Neural progenitor cell (in vitro differentiated cells): ENCODE measurements around the gene TNN. TPM values are rescaled to one million over a fixed set of nuclear protein-coding genes. Genes with fewer than 3 reads are reported as not detected.

Experiments
- DNase-seq: peaks from one replicate; pipeline ENCODE4 v3.0.0-alpha.2; 2016; ENCODE audit warnings: low spot score
- H2AFZ ChIP-seq: fragments of 200-600 bp; sonication (generic); replicated peaks from 2 replicates; pipeline ENCODE4 v1.6.1; 2016; ENCODE audit warnings: antibody characterized with exemption
- H3F3A ChIP-seq: fragments of 200-600 bp; sonication (generic); 2 replicates; pipeline ENCODE4 v1.6.1; 2016; ENCODE audit warnings: antibody characterized with exemption, low read depth
- H3K27ac ChIP-seq: fragments of 200-600 bp; sonication (generic); 2 replicates; pipeline ENCODE4 v1.5.1; 2016; ENCODE audit warnings: mild to moderate bottlenecking
- H3K27me3 ChIP-seq: fragments of 200-600 bp; sonication (generic); 2 replicates; pipeline ENCODE4 v1.6.1; 2016; ENCODE audit warnings: mild to moderate bottlenecking, moderate library complexity
- H3K36me3 ChIP-seq: fragments of 200-600 bp; sonication (generic); 2 replicates; pipeline ENCODE4 v1.5.1; 2016
- H3K4me1 ChIP-seq: fragments of 200-600 bp; sonication (generic); 2 replicates; pipeline ENCODE4 v1.6.1; 2016; ENCODE audit warnings: mixed run types
- H3K4me2 ChIP-seq: fragments of 200-600 bp; sonication (generic); 2 replicates; pipeline ENCODE4 v1.6.1; 2016
- H3K4me3 ChIP-seq: fragments of 200-600 bp; sonication (generic); 2 replicates; pipeline ENCODE4 v1.5.1; 2016
- H3K79me2 ChIP-seq: fragments of 200-600 bp; sonication (generic); 2 replicates; pipeline ENCODE4 v1.6.1; 2016; ENCODE audit warnings: low read depth
- H3K9ac ChIP-seq: fragments of 200-600 bp; sonication (generic); 2 replicates; pipeline ENCODE4 v1.6.1; 2016
- H3K9me3 ChIP-seq: fragments of 200-600 bp; sonication (generic); 2 replicates; pipeline ENCODE4 v1.5.1; 2016; ENCODE audit warnings: low read depth
- H4K20me1 ChIP-seq: fragments of 200-600 bp; sonication (generic); 2 replicates; pipeline ENCODE4 v1.6.1; 2016; ENCODE audit warnings: low read depth
- H3K27ac Mint-ChIP-seq: 3 replicates; pipeline ENCODE4 v1.8.0; 2021; ENCODE audit warnings: mixed read lengths
- H3K27me3 Mint-ChIP-seq: 2 replicates; pipeline ENCODE4 v1.8.0; 2022; ENCODE audit warnings: low read depth, mild to moderate bottlenecking, inconsistent platforms, moderate library complexity, mixed read lengths; ENCODE audit not compliant: insufficient read depth
- H3K36me3 Mint-ChIP-seq: 3 replicates; pipeline ENCODE4 v1.8.0; 2021; ENCODE audit warnings: mixed read lengths
- H3K4me1 Mint-ChIP-seq: 3 replicates; pipeline ENCODE4 v1.8.0; 2021; ENCODE audit warnings: mixed read lengths
- H3K4me3 Mint-ChIP-seq: 3 replicates; pipeline ENCODE4 v1.8.0; 2021; ENCODE audit warnings: mild to moderate bottlenecking, moderate library complexity, mixed read lengths
- H3K9me3 Mint-ChIP-seq: 3 replicates; pipeline ENCODE4 v1.8.0; 2020; ENCODE audit warnings: mixed read lengths
- EZH2 ChIP-seq: fragments of 200-600 bp; sonication (generic); IDR thresholded peaks from 2 replicates; pipeline ENCODE4 v1.6.1; 2017; ENCODE audit warnings: antibody characterized with exemption, mild to moderate bottlenecking, moderate library complexity
- EZH2phosphoT487 ChIP-seq: fragments of 200-600 bp; sonication (generic); IDR thresholded peaks from 2 replicates; pipeline ENCODE4 v1.6.1; 2017; ENCODE audit warnings: antibody characterized with exemption
- total RNA-seq: library from RNA; depleted of rRNA; stranded (reverse); fragments of >200 nt; gene quantifications from 2 replicates; pipeline ENCODE4 v1.2.3, GENCODE V29; 2015; ENCODE audit warnings: low replicate concordance
- TF ChIP-seq, protein P1 (sequence below): fragments of 200-600 bp; sonication (generic); IDR thresholded peaks from 2 replicates; pipeline ENCODE4 v1.5.1; 2017; ENCODE audit warnings: antibody characterized with exemption, mild to moderate bottlenecking

TNN gene
- total RNA-seq, 1 donor from 2014 or later: not detected

DNA sequence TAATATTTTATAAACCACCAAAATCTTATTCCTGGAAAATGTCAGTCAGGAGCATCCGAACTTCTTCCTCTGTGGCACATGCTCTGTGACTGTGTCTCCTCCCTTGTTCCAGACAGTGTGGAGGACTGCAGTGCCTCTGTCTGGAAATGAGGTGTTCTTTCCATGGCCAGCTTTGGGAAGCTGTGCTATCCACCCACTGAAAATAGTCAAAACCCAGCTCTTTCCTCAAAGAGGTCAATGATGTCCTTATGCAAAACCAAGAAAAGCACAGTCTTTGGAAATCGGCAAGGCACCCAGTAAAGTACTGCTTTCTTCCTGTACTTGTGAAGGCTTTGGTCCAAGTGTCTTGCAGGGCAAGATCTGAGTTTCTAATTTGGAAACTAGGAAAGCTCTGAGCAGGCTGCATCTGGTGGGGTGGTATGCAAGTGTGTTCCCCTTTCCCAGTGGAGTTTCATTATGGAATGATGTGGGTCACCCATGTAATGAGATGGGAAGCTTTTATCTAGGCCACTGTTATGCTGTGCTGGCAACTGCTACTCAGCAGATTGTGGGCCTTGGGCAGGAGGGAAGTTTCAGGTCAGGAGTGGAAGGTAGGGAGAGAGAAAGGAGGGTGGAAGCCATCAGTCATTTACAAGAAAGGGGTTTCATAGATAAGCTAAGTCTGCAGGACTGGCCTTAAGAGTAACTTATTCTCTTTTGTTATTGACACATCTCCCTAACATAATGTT lies 119.0 kb downstream of the TNN start:
- H3K79me2 ChIP-seq: no peaks in the 10 kb centered on the region
- no peak overlapping the region for H3K4me2 ChIP-seq
- no peak overlapping the region for H2AFZ ChIP-seq
- no peak overlapping the region for H3K9ac ChIP-seq
- no peaks in the 10 kb centered on the region for H3K9me3 Mint-ChIP-seq
- H3K36me3 Mint-ChIP-seq: no peaks in the 10 kb centered on the region
- no peaks in the 10 kb centered on the region for H4K20me1 ChIP-seq
- no peaks in the 10 kb centered on the region for H3K4me1 ChIP-seq
- no peaks in the 10 kb centered on the region for H3K4me1 Mint-ChIP-seq
- no peak overlapping the region for H3K27ac Mint-ChIP-seq
- DNase-seq: no peak
- no peak overlapping the region for H3K27ac ChIP-seq
- H3K27me3 Mint-ChIP-seq: peaks cover 20% of the 10 kb centered on the region
- no peak overlapping the region for H3K4me3 Mint-ChIP-seq
- H3K27me3 ChIP-seq: peaks cover 22% of the 10 kb centered on the region
- H3F3A ChIP-seq: no peaks in the 10 kb centered on the region
- TF ChIP-seq, protein P1, sequence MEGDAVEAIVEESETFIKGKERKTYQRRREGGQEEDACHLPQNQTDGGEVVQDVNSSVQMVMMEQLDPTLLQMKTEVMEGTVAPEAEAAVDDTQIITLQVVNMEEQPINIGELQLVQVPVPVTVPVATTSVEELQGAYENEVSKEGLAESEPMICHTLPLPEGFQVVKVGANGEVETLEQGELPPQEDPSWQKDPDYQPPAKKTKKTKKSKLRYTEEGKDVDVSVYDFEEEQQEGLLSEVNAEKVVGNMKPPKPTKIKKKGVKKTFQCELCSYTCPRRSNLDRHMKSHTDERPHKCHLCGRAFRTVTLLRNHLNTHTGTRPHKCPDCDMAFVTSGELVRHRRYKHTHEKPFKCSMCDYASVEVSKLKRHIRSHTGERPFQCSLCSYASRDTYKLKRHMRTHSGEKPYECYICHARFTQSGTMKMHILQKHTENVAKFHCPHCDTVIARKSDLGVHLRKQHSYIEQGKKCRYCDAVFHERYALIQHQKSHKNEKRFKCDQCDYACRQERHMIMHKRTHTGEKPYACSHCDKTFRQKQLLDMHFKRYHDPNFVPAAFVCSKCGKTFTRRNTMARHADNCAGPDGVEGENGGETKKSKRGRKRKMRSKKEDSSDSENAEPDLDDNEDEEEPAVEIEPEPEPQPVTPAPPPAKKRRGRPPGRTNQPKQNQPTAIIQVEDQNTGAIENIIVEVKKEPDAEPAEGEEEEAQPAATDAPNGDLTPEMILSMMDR: no peak
- TF ChIP-seq EZH2phosphoT487 (no peak), EZH2 (no peak)
- H3K4me3 ChIP-seq: no peak overlapping the region
- H3K9me3 ChIP-seq: no peaks in the 10 kb centered on the region
- no peaks in the 10 kb centered on the region for H3K36me3 ChIP-seq

DNA sequence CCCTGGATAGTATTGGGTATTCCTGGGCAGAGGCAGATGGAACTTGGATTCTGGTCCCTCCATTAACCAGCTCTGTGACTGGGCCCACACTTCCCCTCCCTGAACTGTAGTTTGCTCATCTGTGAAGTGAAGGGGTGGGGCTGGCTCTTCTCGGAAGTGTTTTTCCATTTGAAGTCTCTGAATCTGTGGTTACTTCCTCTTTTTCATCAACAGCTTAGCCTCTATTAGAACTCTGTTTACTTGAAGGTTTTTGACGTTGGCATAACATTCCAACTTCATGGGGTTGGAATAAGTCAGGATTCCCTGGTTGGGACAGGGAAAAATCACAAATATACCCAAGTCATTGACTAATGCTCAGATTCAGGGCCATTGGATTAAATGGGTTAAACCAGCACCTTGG lies 121.3 kb downstream of the TNN start:
- Mint-ChIP-seq H3K36me3 (no peaks in the 10 kb centered on the region), H3K27me3 (peaks cover 32% of the 10 kb centered on the region), H3K4me1 (peaks cover 3% of the 10 kb centered on the region), H3K27ac (no peak overlapping the region), H3K4me3 (no peak overlapping the region), H3K9me3 (no peaks in the 10 kb centered on the region)
- H3K4me2 ChIP-seq: no peak overlapping the region
- H2AFZ ChIP-seq: no peak overlapping the region
- no peak overlapping the region for H3K9ac ChIP-seq
- H3K9me3 ChIP-seq: no peaks in the 10 kb centered on the region
- H3F3A ChIP-seq: no peaks in the 10 kb centered on the region
- no peak overlapping the region for H3K4me3 ChIP-seq
- H3K27me3 ChIP-seq: peaks cover 45% of the 10 kb centered on the region
- H3K4me1 ChIP-seq: peaks cover 7% of the 10 kb centered on the region
- H4K20me1 ChIP-seq: no peaks in the 10 kb centered on the region
- TF ChIP-seq EZH2phosphoT487 (no peak), EZH2 (no peak)
- TF ChIP-seq, protein P1: no peak
- H3K36me3 ChIP-seq: no peaks in the 10 kb centered on the region
- no peaks in the 10 kb centered on the region for H3K79me2 ChIP-seq
- DNase-seq: no peak
- H3K27ac ChIP-seq: no peak overlapping the region

DNA sequence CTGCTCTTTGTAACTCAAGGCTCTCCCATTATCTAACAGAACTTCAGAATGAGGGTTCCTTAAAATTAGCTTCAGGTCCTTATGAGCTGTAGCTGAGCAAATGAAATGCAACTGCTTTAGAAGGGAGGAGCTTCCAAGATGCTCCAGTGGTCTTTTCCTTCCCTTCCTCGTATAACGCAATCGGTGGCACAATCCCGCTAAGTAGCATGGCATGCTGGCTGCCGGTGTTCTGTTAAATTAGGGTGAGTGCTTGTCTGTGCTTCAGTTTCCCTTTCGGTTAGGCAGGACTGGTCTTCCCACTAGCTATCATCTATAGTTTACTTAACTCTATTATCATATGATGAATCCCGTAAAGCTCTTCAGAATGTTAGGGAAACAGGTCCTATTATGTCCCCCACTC lies 124.0 kb downstream of the TNN start:
- peak overlapping the region; percentile 43 for H2AFZ ChIP-seq
- H3K4me1 Mint-ChIP-seq: peaks cover 3% of the 10 kb centered on the region
- no peak overlapping the region for H3K27ac Mint-ChIP-seq
- H3K4me1 ChIP-seq: peaks cover 7% of the 10 kb centered on the region
- no peaks in the 10 kb centered on the region for H4K20me1 ChIP-seq
- no peaks in the 10 kb centered on the region for H3K9me3 Mint-ChIP-seq
- H3K36me3 Mint-ChIP-seq: no peaks in the 10 kb centered on the region
- H3K27ac ChIP-seq: no peak overlapping the region
- H3F3A ChIP-seq: no peaks in the 10 kb centered on the region
- H3K4me2 ChIP-seq: peak overlapping the region; percentile 95
- TF ChIP-seq EZH2 (peak; percentile 13), EZH2phosphoT487 (no peak)
- TF ChIP-seq, protein P1: no peak
- H3K9me3 ChIP-seq: no peaks in the 10 kb centered on the region
- peak overlapping the region; percentile 56 for H3K4me3 ChIP-seq
- DNase-seq: peak; percentile 14
- no peaks in the 10 kb centered on the region for H3K79me2 ChIP-seq
- H3K27me3 ChIP-seq: peaks cover 65% of the 10 kb centered on the region
- no peak overlapping the region for H3K9ac ChIP-seq
- no peaks in the 10 kb centered on the region for H3K36me3 ChIP-seq
- H3K4me3 Mint-ChIP-seq: peak overlapping the region; percentile 88
- peaks cover 30% of the 10 kb centered on the region for H3K27me3 Mint-ChIP-seq
